H9 (cell line): ENCODE data around the gene MYO10. TPM values are rescaled to one million over a fixed set of nuclear protein-coding genes. Genes with fewer than 3 reads are reported as not detected.
A peak's percentile ranks its signal among the peaks of the same experiment; 100 is the strongest.

Experiments used
- DNase-seq: peaks from one replicate; pipeline ENCODE4 v3.0.0-alpha.2; 2017
- H2AFZ ChIP-seq: one replicate; pipeline ENCODE4 v1.6.1; 2013; ENCODE audit warnings: mild to moderate bottlenecking, low read length, control low read depth, moderate library complexity
- H2AK5ac ChIP-seq: 2 replicates; pipeline ENCODE4 v1.6.1; 2013; ENCODE audit warnings: low read length, control low read depth, mixed read lengths; ENCODE audit not compliant: insufficient read length
- H2BK120ac ChIP-seq: one replicate; pipeline ENCODE4 v1.6.1; 2013; ENCODE audit warnings: low read depth, mild to moderate bottlenecking, low read length, control low read depth, inconsistent platforms; ENCODE audit not compliant: poor library complexity, severe bottlenecking
- H2BK12ac ChIP-seq: 2 replicates; pipeline ENCODE4 v1.6.1; 2013; ENCODE audit warnings: low read length, control low read depth, mixed read lengths, low read depth; ENCODE audit not compliant: insufficient read length
- H2BK15ac ChIP-seq: 2 replicates; pipeline ENCODE4 v1.6.1; 2013; ENCODE audit warnings: low read depth, low read length, control low read depth
- H2BK20ac ChIP-seq: one replicate; pipeline ENCODE4 v1.6.1; 2013; ENCODE audit warnings: low read depth, mild to moderate bottlenecking, low read length, control low read depth, inconsistent platforms; ENCODE audit not compliant: poor library complexity, severe bottlenecking
- H2BK5ac ChIP-seq: 2 replicates; pipeline ENCODE4 v1.6.1; 2013; ENCODE audit warnings: low read length, control low read depth, mixed read lengths; ENCODE audit not compliant: insufficient read length
- H3K14ac ChIP-seq: 2 replicates; pipeline ENCODE4 v1.6.1; 2013; ENCODE audit warnings: low read length, control low read depth; ENCODE audit not compliant: insufficient read depth
- H3K18ac ChIP-seq: 2 replicates; pipeline ENCODE4 v1.6.1; 2013; ENCODE audit warnings: low read depth, mild to moderate bottlenecking, mixed read lengths, low read length, control low read depth; ENCODE audit not compliant: insufficient read length
- H3K23ac ChIP-seq: 2 replicates; pipeline ENCODE4 v1.6.1; 2013; ENCODE audit warnings: low read length, control low read depth, mixed read lengths, low read depth; ENCODE audit not compliant: insufficient read length
- H3K23me2 ChIP-seq: 2 replicates; pipeline ENCODE4 v1.6.1; 2013; ENCODE audit warnings: low read depth, mild to moderate bottlenecking, mixed read lengths, low read length, control low read depth; ENCODE audit not compliant: insufficient read length, poor library complexity, severe bottlenecking
- H3K27ac ChIP-seq: 2 replicates; pipeline ENCODE4 v1.5.1; 2013; ENCODE audit warnings: low read length, control low read depth, mixed read lengths, low read depth; ENCODE audit not compliant: insufficient read length
- H3K27me3 ChIP-seq: 2 replicates; pipeline ENCODE4 v1.6.1; 2013; ENCODE audit warnings: low read length, control low read depth, inconsistent platforms; ENCODE audit not compliant: insufficient read depth
- H3K4ac ChIP-seq: 2 replicates; pipeline ENCODE4 v1.6.1; 2013; ENCODE audit warnings: low read depth, mild to moderate bottlenecking, control low read depth, inconsistent platforms, low read length, moderate library complexity
- H3K4me1 ChIP-seq: 2 replicates; pipeline ENCODE4 v1.6.1; 2013; ENCODE audit warnings: low read length, control low read depth, inconsistent platforms; ENCODE audit not compliant: insufficient read depth
- H3K4me2 ChIP-seq: 2 replicates; pipeline ENCODE4 v1.6.1; 2013; ENCODE audit warnings: low read length, control low read depth, mixed read lengths; ENCODE audit not compliant: insufficient read length, insufficient read depth
- H3K56ac ChIP-seq: 2 replicates; pipeline ENCODE4 v1.6.1; 2013; ENCODE audit warnings: low read depth, mild to moderate bottlenecking, mixed read lengths, low read length, control low read depth; ENCODE audit not compliant: insufficient read length
- H3K79me1 ChIP-seq: 2 replicates; pipeline ENCODE4 v1.6.1; 2013; ENCODE audit warnings: low read depth, mild to moderate bottlenecking, moderate library complexity, low read length, control low read depth, inconsistent platforms; ENCODE audit not compliant: insufficient read depth, poor library complexity, severe bottlenecking
- H3K79me2 ChIP-seq: 2 replicates; pipeline ENCODE4 v1.6.1; 2013; ENCODE audit warnings: low read length, control low read depth, inconsistent platforms; ENCODE audit not compliant: insufficient read depth
- H3K9ac ChIP-seq: 2 replicates; pipeline ENCODE4 v1.6.1; 2013; ENCODE audit warnings: low read length, control low read depth, mixed read lengths; ENCODE audit not compliant: insufficient read length; ENCODE audit errors: extremely low read depth
- H3K9me3 ChIP-seq: one replicate; pipeline ENCODE4 v1.6.1; 2013; ENCODE audit warnings: low read depth, low read length, inconsistent platforms; ENCODE audit not compliant: control insufficient read depth
- H3T11ph ChIP-seq: one replicate; pipeline ENCODE4 v1.6.1; 2013; ENCODE audit warnings: mild to moderate bottlenecking, low read length, control low read depth, inconsistent platforms
- H4K20me1 ChIP-seq: one replicate; pipeline ENCODE4 v1.6.1; 2013; ENCODE audit not compliant: control insufficient read depth, insufficient read length, insufficient read depth
- H4K5ac ChIP-seq: 2 replicates; pipeline ENCODE4 v1.6.1; 2013; ENCODE audit warnings: low read depth, mild to moderate bottlenecking, mixed read lengths, low read length, control low read depth; ENCODE audit not compliant: insufficient read length
- H4K8ac ChIP-seq: replicated peaks from 2 replicates; pipeline ENCODE4 v1.6.1; 2013; ENCODE audit warnings: low read length, control low read depth, mixed read lengths, low read depth; ENCODE audit not compliant: insufficient read length
- H4K91ac ChIP-seq: 2 replicates; pipeline ENCODE4 v1.6.1; 2013; ENCODE audit warnings: low read depth, mild to moderate bottlenecking, moderate library complexity, mixed read lengths, low read length, control low read depth; ENCODE audit not compliant: insufficient read length
- H3K27ac Mint-ChIP-seq, 3 experiments: 2 replicates in 2 of 3; 3 replicates in 1 of 3; pipeline ENCODE4 v1.8.0; 2020 to 2021; ENCODE audit warnings: mixed read lengths in 3 of 3, mild to moderate bottlenecking in 1 of 3, moderate library complexity in 1 of 3
- H3K27me3 Mint-ChIP-seq: 2 replicates; pipeline ENCODE4 v1.8.0; 2021; ENCODE audit warnings: low read depth, mild to moderate bottlenecking, moderate library complexity, mixed read lengths
- H3K36me3 Mint-ChIP-seq, 3 experiments: 2 replicates in 2 of 3; 3 replicates in 1 of 3; pipeline ENCODE4 v1.8.0; 2020 to 2021; ENCODE audit warnings: low read depth in 3 of 3, mixed read lengths in 3 of 3; ENCODE audit not compliant: insufficient read depth in 1 of 3
- H3K4me1 Mint-ChIP-seq, 2 experiments: 2 replicates each; pipeline ENCODE4 v1.8.0; 2020; ENCODE audit warnings: mixed read lengths in 2 of 2
- H3K4me3 Mint-ChIP-seq, 2 experiments: 2 replicates in 1 of 2; 3 replicates in 1 of 2; pipeline ENCODE4 v1.8.0; 2020 to 2021; ENCODE audit warnings: mild to moderate bottlenecking in 2 of 2, mixed read lengths in 2 of 2, moderate library complexity in 1 of 2
- H3K9me3 Mint-ChIP-seq, 2 experiments: 2 replicates in 1 of 2; 3 replicates in 1 of 2; pipeline ENCODE4 v1.8.0; 2020; ENCODE audit warnings: mild to moderate bottlenecking in 2 of 2, mixed read lengths in 2 of 2, moderate library complexity in 1 of 2
- CTCF ChIP-seq: fragments of 200-600 bp; sonication (generic); conservative IDR thresholded peaks from 3 replicates; pipeline ENCODE4 v1.8.0; 2021; ENCODE audit warnings: antibody characterized with exemption, mild to moderate bottlenecking
- WGBS: extraction: QIAGEN DNeasy Blood & Tissue Kit; methylation state at CpG from one replicate; pipeline ENCODE4 v1.1.7; 2013; ENCODE audit warnings: missing lambda C conversion rate, low lambda C conversion rate, mixed read lengths; ENCODE audit not compliant: insufficient read length; ENCODE audit errors: extremely low coverage; 5-methylcytosine and 5-hydroxymethylcytosine counted together
- total RNA-seq: library from RNA; stranded (reverse); gene quantifications from 2 replicates; pipeline ENCODE4 v1.2.1, GENCODE V29; 2021

Gene MYO10
- total RNA-seq, 1 experiment from 2014 or later: 127 TPM

GRCh38 chr5:16935231-16936149, 598 bp downstream of the MYO10 start:
- Histone ChIP-seq H2BK5ac (no peak overlapping the region), H3K14ac (peak overlapping the region; percentile 88)

More at GRCh38 chr5:16935231-16936149, 598 bp downstream of the MYO10 start:
- H4K5ac ChIP-seq: no peak overlapping the region
- no peak overlapping the region for H3K56ac ChIP-seq
- no peak overlapping the region for H2BK12ac ChIP-seq
- no peak overlapping the region for H3T11ph ChIP-seq
- Mint-ChIP-seq H3K36me3 (no peaks in the 10 kb centered on the region), H3K9me3 (peaks cover 0 to 2% of the 10 kb centered on the region in 2 experiments; a peak in 1 of 5 replicates), H3K4me3 (peak overlapping the region; percentile 94 to 99), H3K27ac (peak overlapping the region; percentile 18 to 97 (median 95); a peak in 5 of 7 replicates), H3K27me3 (peaks cover 70% of the 10 kb centered on the region), H3K4me1 (peaks cover 47 to 55% of the 10 kb centered on the region in 2 experiments)
- H2BK15ac ChIP-seq: no peak overlapping the region
- no peaks in the 10 kb centered on the region for H3K9me3 ChIP-seq
- no CpG with 5 or more reads among the region's 85 CpGs for WGBS
- no peaks in the 10 kb centered on the region; the same call in 1 of the 2 replicates for H3K79me2 ChIP-seq
- H3K9ac ChIP-seq: peak overlapping the region; percentile 64
- no peak overlapping the region for H2BK20ac ChIP-seq
- no peaks in the 10 kb centered on the region for H4K20me1 ChIP-seq
- H3K4me1 ChIP-seq: peaks cover 2% of the 10 kb centered on the region; the same call in 1 of the 2 replicates
- H3K79me1 ChIP-seq: peaks cover 8% of the 10 kb centered on the region
- H2BK120ac ChIP-seq: no peak overlapping the region
- no peak overlapping the region for H2AK5ac ChIP-seq
- peak overlapping the region; percentile 74 for H3K4me2 ChIP-seq
- no peak overlapping the region for H4K8ac ChIP-seq
- no peak for TF ChIP-seq CTCF
- peak; percentile 34 for DNase-seq
- no peak overlapping the region for H3K4ac ChIP-seq
- no peak overlapping the region for H3K27ac ChIP-seq
- peak overlapping the region; percentile 82 for H3K18ac ChIP-seq
- H4K91ac ChIP-seq: no peak overlapping the region
- H2AFZ ChIP-seq: no peak overlapping the region
- H3K27me3 ChIP-seq: peaks cover 20% of the 10 kb centered on the region
- H3K23me2 ChIP-seq: peaks cover 16% of the 10 kb centered on the region
- H3K23ac ChIP-seq: no peak overlapping the region
